ENCODE data around the gene EPGN. TPM values are rescaled to one million over a fixed set of nuclear protein-coding genes. Genes with fewer than 3 reads are reported as not detected.
A peak's percentile ranks its signal among the peaks of the same experiment; 100 is the strongest.

The EPGN gene
- total RNA-seq, 1 experiment from 2014 or later = not detected

DNA sequence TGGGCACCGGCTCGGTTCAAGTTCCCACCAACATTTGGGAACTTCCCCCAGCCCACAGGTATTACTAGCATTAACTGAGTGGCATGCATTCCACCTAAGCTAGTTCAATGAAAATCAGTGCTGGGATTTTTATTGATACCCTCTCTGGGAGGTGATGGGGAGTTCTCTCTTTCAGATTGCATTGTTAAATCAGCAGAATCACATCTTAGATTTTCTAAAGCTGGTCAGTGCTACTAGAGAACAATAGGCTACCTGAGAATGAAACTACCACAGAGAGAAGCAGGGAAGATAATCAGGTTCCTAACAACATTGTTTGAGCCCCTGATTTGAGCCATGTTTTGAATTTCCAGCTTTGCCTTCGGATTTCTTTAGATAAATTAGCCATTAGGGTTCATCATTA is 16.0 kb downstream of the EPGN start:
- no TSS peak for BruUV-seq (replicated peaks)
- H3K9me3 ChIP-seq (ENCODE audit: low read depth, low read length, poor library complexity, severe bottlenecking) = no peaks in the 10 kb centered on the region
- POLR2A ChIA-PET (ENCODE audit: low non-redundant PET) = no interaction called here
- no peak for TF ChIP-seq EZH2 (IDR thresholded peaks at IDR 0.05; ENCODE audit: borderline replicate concordance, low read depth, low read length, poor library complexity, severe bottlenecking)
- TF ChIP-seq, protein P1, sequence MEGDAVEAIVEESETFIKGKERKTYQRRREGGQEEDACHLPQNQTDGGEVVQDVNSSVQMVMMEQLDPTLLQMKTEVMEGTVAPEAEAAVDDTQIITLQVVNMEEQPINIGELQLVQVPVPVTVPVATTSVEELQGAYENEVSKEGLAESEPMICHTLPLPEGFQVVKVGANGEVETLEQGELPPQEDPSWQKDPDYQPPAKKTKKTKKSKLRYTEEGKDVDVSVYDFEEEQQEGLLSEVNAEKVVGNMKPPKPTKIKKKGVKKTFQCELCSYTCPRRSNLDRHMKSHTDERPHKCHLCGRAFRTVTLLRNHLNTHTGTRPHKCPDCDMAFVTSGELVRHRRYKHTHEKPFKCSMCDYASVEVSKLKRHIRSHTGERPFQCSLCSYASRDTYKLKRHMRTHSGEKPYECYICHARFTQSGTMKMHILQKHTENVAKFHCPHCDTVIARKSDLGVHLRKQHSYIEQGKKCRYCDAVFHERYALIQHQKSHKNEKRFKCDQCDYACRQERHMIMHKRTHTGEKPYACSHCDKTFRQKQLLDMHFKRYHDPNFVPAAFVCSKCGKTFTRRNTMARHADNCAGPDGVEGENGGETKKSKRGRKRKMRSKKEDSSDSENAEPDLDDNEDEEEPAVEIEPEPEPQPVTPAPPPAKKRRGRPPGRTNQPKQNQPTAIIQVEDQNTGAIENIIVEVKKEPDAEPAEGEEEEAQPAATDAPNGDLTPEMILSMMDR (conservative IDR thresholded peaks at IDR 0.05; ENCODE audit: low read depth, low read length) = no peak
- no peak for DNase-seq (ENCODE audit: low spot score)
- no peaks in the 10 kb centered on the region for H3K4me1 ChIP-seq (ENCODE audit: insufficient read depth, low read length, poor library complexity, severe bottlenecking)
- H3K4me3 ChIP-seq (ENCODE audit: low read depth, low read length, poor library complexity, severe bottlenecking) = no peak overlapping the region
- no peak overlapping the region for H3K27ac ChIP-seq (ENCODE audit: low read depth, low read length, poor library complexity, severe bottlenecking)
- CTCF ChIA-PET = no interaction called here
- no peaks in the 10 kb centered on the region for H3K36me3 ChIP-seq (ENCODE audit: insufficient read depth, low read length, poor library complexity, severe bottlenecking)
- intact Hi-C loops (cut with micrococcal nuclease; ENCODE audit: unreplicated experiment) = no loop called here
- no peaks in the 10 kb centered on the region for H3K27me3 ChIP-seq (replicated peaks; ENCODE audit: insufficient read depth, low read depth, low read length, poor library complexity)

DNA sequence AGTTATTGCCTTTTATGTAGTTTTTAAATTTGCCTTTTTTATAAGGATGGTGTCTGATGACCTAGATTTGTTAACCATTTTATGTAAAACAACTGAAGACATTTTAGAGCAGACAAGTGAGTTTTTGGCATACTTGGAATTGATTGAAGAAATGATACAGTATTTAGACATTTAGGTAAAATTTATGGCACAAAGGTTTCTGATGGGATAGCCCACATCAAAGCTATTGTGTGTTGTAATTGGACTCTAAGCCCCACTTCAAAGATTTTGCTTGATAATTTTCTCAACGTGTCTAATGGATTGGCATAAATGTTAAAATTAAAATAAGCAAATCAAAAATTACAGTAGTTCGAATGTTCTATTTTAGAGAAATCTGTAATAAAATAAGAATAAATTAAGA is 17.6 kb downstream of the EPGN start:
- no peak for DNase-seq (ENCODE audit: low spot score)
- no peak overlapping the region for H3K27ac ChIP-seq (ENCODE audit: low read depth, low read length, poor library complexity, severe bottlenecking)
- TF ChIP-seq EZH2 (IDR thresholded peaks at IDR 0.05; ENCODE audit: borderline replicate concordance, low read depth, low read length, poor library complexity, severe bottlenecking) = no peak
- TF ChIP-seq, protein P1 (conservative IDR thresholded peaks at IDR 0.05; ENCODE audit: low read depth, low read length) = no peak
- ChIA-PET POLR2A (ENCODE audit: low non-redundant PET) (no interaction called here), CTCF (no interaction called here)
- H3K27me3 ChIP-seq (replicated peaks; ENCODE audit: insufficient read depth, low read depth, low read length, poor library complexity) = no peaks in the 10 kb centered on the region
- BruUV-seq (replicated peaks) = no TSS peak
- H3K9me3 ChIP-seq (ENCODE audit: low read depth, low read length, poor library complexity, severe bottlenecking) = no peaks in the 10 kb centered on the region
- no peaks in the 10 kb centered on the region for H3K36me3 ChIP-seq (ENCODE audit: insufficient read depth, low read length, poor library complexity, severe bottlenecking)
- H3K4me1 ChIP-seq (ENCODE audit: insufficient read depth, low read length, poor library complexity, severe bottlenecking) = no peaks in the 10 kb centered on the region
- intact Hi-C loops (cut with micrococcal nuclease; ENCODE audit: unreplicated experiment) = loop anchor here (5.0 kb wide), 2 partner anchors 36 to 296 kb away; no protein-coding TSS in a partner anchor
- no peak overlapping the region for H3K4me3 ChIP-seq (ENCODE audit: low read depth, low read length, poor library complexity, severe bottlenecking)

DNA sequence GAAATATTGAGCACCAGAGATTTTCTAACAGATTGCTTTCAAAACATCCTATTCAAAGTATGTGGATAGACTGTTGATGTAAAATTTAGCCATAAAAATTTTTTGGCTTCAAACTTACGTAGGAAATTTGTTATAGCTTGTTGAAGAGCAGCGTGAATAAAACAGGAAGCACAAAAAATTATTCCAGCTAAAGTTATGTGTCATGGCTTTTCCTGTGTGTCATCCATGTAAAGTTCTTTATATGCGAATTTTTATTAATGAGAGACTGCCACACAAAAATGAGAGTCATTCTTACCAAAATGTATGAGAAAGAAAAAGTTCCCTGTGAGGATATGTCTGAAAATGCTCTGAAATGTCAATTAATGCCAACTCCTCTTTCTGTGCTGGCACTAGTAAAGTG is 19.5 kb downstream of the EPGN start:
- no TSS peak for BruUV-seq (replicated peaks)
- ChIA-PET CTCF (no interaction called here), POLR2A (ENCODE audit: low non-redundant PET) (no interaction called here)
- peak; percentile 12 for DNase-seq (ENCODE audit: low spot score)
- H3K4me1 ChIP-seq (ENCODE audit: insufficient read depth, low read length, poor library complexity, severe bottlenecking) = no peaks in the 10 kb centered on the region
- H3K4me3 ChIP-seq (ENCODE audit: low read depth, low read length, poor library complexity, severe bottlenecking) = no peak overlapping the region
- intact Hi-C loops (cut with micrococcal nuclease; ENCODE audit: unreplicated experiment) = loop anchor here (5.0 kb wide), 2 partner anchors 35 to 295 kb away; no protein-coding TSS in a partner anchor
- no peaks in the 10 kb centered on the region for H3K27me3 ChIP-seq (replicated peaks; ENCODE audit: insufficient read depth, low read depth, low read length, poor library complexity)
- H3K9me3 ChIP-seq (ENCODE audit: low read depth, low read length, poor library complexity, severe bottlenecking) = no peaks in the 10 kb centered on the region
- H3K27ac ChIP-seq (ENCODE audit: low read depth, low read length, poor library complexity, severe bottlenecking) = no peak overlapping the region
- H3K36me3 ChIP-seq (ENCODE audit: insufficient read depth, low read length, poor library complexity, severe bottlenecking) = no peaks in the 10 kb centered on the region
- TF ChIP-seq, protein P1 (conservative IDR thresholded peaks at IDR 0.05; ENCODE audit: low read depth, low read length) = no peak
- no peak for TF ChIP-seq EZH2 (IDR thresholded peaks at IDR 0.05; ENCODE audit: borderline replicate concordance, low read depth, low read length, poor library complexity, severe bottlenecking)
